GM18858 (cell line): Measurements from ENCODE around the gene KLHDC4.
"Not testable (repeated sequence)": the region's sequence is repeated elsewhere in the genome, so short reads cannot be mapped to it uniquely, and the experiment has no call there.

Experiments used
- ATAC-seq: cut with Tn5 transposase; IDR thresholded peaks from one replicate; pipeline ENCODE4 v1.9.1; 2021; ENCODE audit not compliant: unreplicated experiment

The KLHDC4 gene

GRCh38 chr16:87744750-87745514, 20.9 kb downstream of the KLHDC4 start:
- ATAC-seq: no peak

- ATAC-seq: no peak
Measured at GRCh38 chr16:87742781-87743490, 22.9 kb downstream of the KLHDC4 start.

- ATAC-seq: no peak
Measured at GRCh38 chr16:87741700-87742415, 23.9 kb downstream of the KLHDC4 start.

GRCh38 chr16:87740909-87741424, 24.8 kb downstream of the KLHDC4 start:
- ATAC-seq: no peak

- no peak for ATAC-seq
Measured at GRCh38 chr16:87740441-87740840, 25.3 kb downstream of the KLHDC4 start.

GRCh38 chr16:87739801-87740200, 26.0 kb downstream of the KLHDC4 start:
- ATAC-seq: no peak

GRCh38 chr16:87736008-87736382, 29.8 kb downstream of the KLHDC4 start:
- ATAC-seq: no peak

GRCh38 chr16:87735270-87736007, 30.3 kb downstream of the KLHDC4 start:
- no peak for ATAC-seq

- ATAC-seq: no peak
Measured at GRCh38 chr16:87734644-87735043, 31.1 kb downstream of the KLHDC4 start.

- ATAC-seq: no peak
Measured at GRCh38 chr16:87733190-87733589, 32.6 kb downstream of the KLHDC4 start.

GRCh38 chr16:87731607-87732006, 34.2 kb downstream of the KLHDC4 start:
- ATAC-seq: no peak

- ATAC-seq: no peak
Measured at GRCh38 chr16:87729266-87729954, 36.4 kb downstream of the KLHDC4 start.

- ATAC-seq: no peak
Measured at GRCh38 chr16:87728026-87728425, 37.8 kb downstream of the KLHDC4 start.

- ATAC-seq: no peak
Measured at GRCh38 chr16:87727346-87727745, 38.4 kb downstream of the KLHDC4 start.

GRCh38 chr16:87726577-87726976, 39.2 kb downstream of the KLHDC4 start:
- ATAC-seq: not testable (repeated sequence)

- ATAC-seq: no peak
Measured at GRCh38 chr16:87725596-87726235, 40.1 kb downstream of the KLHDC4 start.

- ATAC-seq: no peak
Measured at GRCh38 chr16:87724490-87725291, 41.1 kb downstream of the KLHDC4 start.

GRCh38 chr16:87723226-87723623, 42.6 kb downstream of the KLHDC4 start:
- peak; percentile 43 for ATAC-seq

- ATAC-seq: no peak
Measured at GRCh38 chr16:87722590-87723225, 43.1 kb downstream of the KLHDC4 start.
